ENCODE results near the gene ZNF394.

GRCh38 chr7:99459087-99459486, 41.0 kb downstream of the ZNF394 start:
- TF ChIP-seq CTCF (IDR thresholded peaks at IDR 0.05): peak in 3 of 6 experiments; percentile 3 to 42 (median 17)
- TF ChIP-seq POLR2A (IDR thresholded peaks at IDR 0.05): no peak
